HG02623 (cell line): ENCODE data around the gene ANK3.

Source experiments
- ATAC-seq: cut with Tn5 transposase; IDR thresholded peaks from one replicate; pipeline ENCODE4 v1.9.1; 2021; ENCODE audit warnings: moderate library complexity; ENCODE audit not compliant: unreplicated experiment

ANK3 gene

GRCh38 chr10:60348982-60349381 is 40.7 kb downstream of the ANK3 start:
- no peak for ATAC-seq

GRCh38 chr10:60347270-60347669 is 42.4 kb downstream of the ANK3 start:
- ATAC-seq = no peak

- ATAC-seq = no peak
These were observed 43.0 kb downstream of the ANK3 start for GRCh38 chr10:60346661-60347060.

- no peak for ATAC-seq
These were observed 46.4 kb downstream of the ANK3 start for GRCh38 chr10:60343254-60343653.

GRCh38 chr10:60341969-60342368 is 47.7 kb downstream of the ANK3 start:
- ATAC-seq = no peak

GRCh38 chr10:60340973-60341372 is 48.7 kb downstream of the ANK3 start:
- ATAC-seq = no peak

- ATAC-seq = no peak
These were observed 49.9 kb downstream of the ANK3 start for GRCh38 chr10:60339757-60340156.

- no peak for ATAC-seq
These were observed 50.9 kb downstream of the ANK3 start for GRCh38 chr10:60338786-60339185.

GRCh38 chr10:60338002-60338564 is 51.6 kb downstream of the ANK3 start:
- ATAC-seq = no peak

GRCh38 chr10:60336901-60337630 is 52.6 kb downstream of the ANK3 start:
- ATAC-seq = no peak

GRCh38 chr10:60335708-60336107 is 54.0 kb downstream of the ANK3 start:
- ATAC-seq = no peak

GRCh38 chr10:60334991-60335390 is 54.7 kb downstream of the ANK3 start:
- ATAC-seq = no peak

GRCh38 chr10:60332371-60332770 is 57.3 kb downstream of the ANK3 start:
- ATAC-seq = no peak

GRCh38 chr10:60331886-60332285 is 57.8 kb downstream of the ANK3 start:
- no peak for ATAC-seq

GRCh38 chr10:60323162-60323561 is 66.5 kb downstream of the ANK3 start:
- ATAC-seq = no peak

- ATAC-seq = no peak
These were observed 69.0 kb downstream of the ANK3 start for GRCh38 chr10:60320666-60321065.

GRCh38 chr10:60316029-60316428 is 73.6 kb downstream of the ANK3 start:
- ATAC-seq = no peak

GRCh38 chr10:60315311-60315710 is 74.4 kb downstream of the ANK3 start:
- no peak for ATAC-seq

GRCh38 chr10:60314069-60314940 is 75.4 kb downstream of the ANK3 start:
- ATAC-seq = no peak

GRCh38 chr10:60313589-60313952 is 76.1 kb downstream of the ANK3 start:
- no peak for ATAC-seq

- ATAC-seq = no peak
These were observed 76.7 kb downstream of the ANK3 start for GRCh38 chr10:60312818-60313588.
